ENCODE results near the gene GPR173.

GPR173 gene

DNA sequence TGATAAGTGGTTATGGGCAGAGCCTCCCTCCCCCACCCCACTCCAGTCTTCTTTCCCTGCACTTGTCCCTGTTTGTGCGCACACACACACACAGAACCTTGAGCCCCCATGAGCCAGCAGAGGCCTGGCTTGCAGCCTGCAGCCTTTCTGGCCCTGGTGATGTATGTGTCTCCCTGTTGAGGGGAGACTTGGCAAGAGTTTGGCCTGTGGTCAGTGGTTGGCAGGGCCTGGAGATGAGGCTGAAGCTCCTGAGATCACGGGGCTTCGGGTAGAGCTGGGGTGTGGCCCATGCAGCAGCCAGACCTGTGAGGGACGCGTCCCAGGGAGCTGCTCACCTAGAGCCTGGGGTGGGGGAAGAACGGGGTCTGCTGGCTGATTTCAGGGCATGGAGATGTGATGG is 2.3 kb downstream of the GPR173 start:
- no peak overlapping the region for H3K4me2 ChIP-seq (ENCODE audit: low read depth, low read length, poor library complexity, severe bottlenecking)

DNA sequence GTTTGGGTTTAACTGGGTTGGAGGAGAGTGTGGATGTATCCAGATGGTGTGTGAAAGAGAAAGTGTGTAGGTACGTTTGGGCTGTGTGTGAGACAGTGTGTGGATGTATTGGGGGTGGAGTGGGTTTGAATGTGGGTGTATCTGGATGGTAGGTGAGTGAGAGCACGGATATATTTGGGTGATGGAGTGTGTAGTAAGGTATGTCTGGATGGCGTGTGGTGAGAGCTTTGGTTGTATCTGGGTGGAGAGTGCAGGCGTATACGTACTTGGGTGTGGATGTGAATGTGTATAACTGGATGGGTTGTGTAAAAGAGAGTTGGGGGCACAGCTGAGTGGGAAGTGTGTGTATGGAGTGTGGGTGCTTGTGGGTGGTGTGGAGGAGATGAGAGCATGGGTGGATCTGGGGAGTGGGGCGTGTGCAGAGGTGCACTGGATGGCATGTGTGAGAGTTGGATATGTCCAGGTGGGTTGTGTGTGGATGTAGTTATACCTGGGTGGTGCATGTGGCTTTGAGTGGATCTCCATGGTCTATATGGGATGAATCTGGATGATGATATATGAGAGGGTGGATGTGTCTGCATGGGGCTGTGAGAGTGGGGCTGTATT is 6.8 kb downstream of the GPR173 start:
- no peaks in the 10 kb centered on the region for H3K27me3 ChIP-seq (ENCODE audit: low read length)
- H3K79me2 ChIP-seq (ENCODE audit: insufficient read depth, low read length): no peaks in the 10 kb centered on the region

More for the DNA sequence above, 2.3 kb downstream of the GPR173 start:
- H3F3A ChIP-seq (ENCODE audit: insufficient read depth): no peaks in the 10 kb centered on the region
- H3K27ac ChIP-seq (ENCODE audit: low read depth, low read length): no peak overlapping the region
- no peaks in the 10 kb centered on the region for H3K9me2 ChIP-seq (replicated peaks; ENCODE audit: insufficient read depth, low read length)
- H4K20me1 ChIP-seq (ENCODE audit: low read depth, low read length): no peaks in the 10 kb centered on the region
- H3K27me3 ChIP-seq (ENCODE audit: low read length): no peaks in the 10 kb centered on the region
- H3K9ac ChIP-seq (ENCODE audit: low read length): no peak overlapping the region
- TF ChIP-seq, protein P1, sequence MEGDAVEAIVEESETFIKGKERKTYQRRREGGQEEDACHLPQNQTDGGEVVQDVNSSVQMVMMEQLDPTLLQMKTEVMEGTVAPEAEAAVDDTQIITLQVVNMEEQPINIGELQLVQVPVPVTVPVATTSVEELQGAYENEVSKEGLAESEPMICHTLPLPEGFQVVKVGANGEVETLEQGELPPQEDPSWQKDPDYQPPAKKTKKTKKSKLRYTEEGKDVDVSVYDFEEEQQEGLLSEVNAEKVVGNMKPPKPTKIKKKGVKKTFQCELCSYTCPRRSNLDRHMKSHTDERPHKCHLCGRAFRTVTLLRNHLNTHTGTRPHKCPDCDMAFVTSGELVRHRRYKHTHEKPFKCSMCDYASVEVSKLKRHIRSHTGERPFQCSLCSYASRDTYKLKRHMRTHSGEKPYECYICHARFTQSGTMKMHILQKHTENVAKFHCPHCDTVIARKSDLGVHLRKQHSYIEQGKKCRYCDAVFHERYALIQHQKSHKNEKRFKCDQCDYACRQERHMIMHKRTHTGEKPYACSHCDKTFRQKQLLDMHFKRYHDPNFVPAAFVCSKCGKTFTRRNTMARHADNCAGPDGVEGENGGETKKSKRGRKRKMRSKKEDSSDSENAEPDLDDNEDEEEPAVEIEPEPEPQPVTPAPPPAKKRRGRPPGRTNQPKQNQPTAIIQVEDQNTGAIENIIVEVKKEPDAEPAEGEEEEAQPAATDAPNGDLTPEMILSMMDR (IDR thresholded peaks at IDR 0.05; ENCODE audit: insufficient read depth, low read length, poor library complexity, severe bottlenecking): no peak
- TF ChIP-seq EZH2phosphoT487 (conservative IDR thresholded peaks at IDR 0.05; ENCODE audit: low read length): no peak
- H3K4me3 ChIP-seq (ENCODE audit: insufficient read depth, low read length, poor library complexity, severe bottlenecking): no peak overlapping the region
- no peaks in the 10 kb centered on the region for H3K79me2 ChIP-seq (ENCODE audit: insufficient read depth, low read length)
- no peak overlapping the region for H2AFZ ChIP-seq (ENCODE audit: low read depth, low read length, severe bottlenecking)
- no peaks in the 10 kb centered on the region for H3K36me3 ChIP-seq (ENCODE audit: low read length)
- H3K9me3 ChIP-seq (ENCODE audit: insufficient read depth, low read length): no peaks in the 10 kb centered on the region

DNA sequence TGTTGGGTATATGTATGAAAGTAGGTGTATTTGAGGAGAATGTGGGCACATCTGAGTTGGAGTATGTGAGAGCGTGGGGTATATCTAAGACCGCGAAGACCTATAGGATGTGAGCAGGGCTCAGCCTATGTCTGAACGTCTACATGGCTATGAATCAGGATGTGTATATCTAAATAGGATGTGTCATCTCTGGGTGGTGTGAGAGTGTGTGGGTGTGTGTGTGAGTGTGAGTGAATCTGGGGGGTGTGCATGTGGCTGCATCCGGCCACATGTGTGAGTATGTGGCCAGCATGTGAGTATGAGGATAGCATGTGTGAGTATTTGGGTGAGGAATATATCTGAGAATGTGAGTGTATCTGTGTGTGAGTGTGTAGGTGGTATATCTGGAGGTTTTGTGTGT is 7.7 kb downstream of the GPR173 start:
- H4K20me1 ChIP-seq (ENCODE audit: low read depth, low read length): no peaks in the 10 kb centered on the region
- no peaks in the 10 kb centered on the region for H3K9me3 ChIP-seq (ENCODE audit: insufficient read depth, low read length)
- H3K27ac ChIP-seq (ENCODE audit: low read depth, low read length): no peak overlapping the region
- H3K4me2 ChIP-seq (ENCODE audit: low read depth, low read length, poor library complexity, severe bottlenecking): no peak overlapping the region
- no peak overlapping the region for H3K4me3 ChIP-seq (ENCODE audit: insufficient read depth, low read length, poor library complexity, severe bottlenecking)
- TF ChIP-seq, protein P1 (IDR thresholded peaks at IDR 0.05; ENCODE audit: insufficient read depth, low read length, poor library complexity, severe bottlenecking): no peak
- TF ChIP-seq EZH2phosphoT487 (conservative IDR thresholded peaks at IDR 0.05; ENCODE audit: low read length): no peak
- H3K27me3 ChIP-seq (ENCODE audit: low read length): no peaks in the 10 kb centered on the region
- H3K79me2 ChIP-seq (ENCODE audit: insufficient read depth, low read length): no peaks in the 10 kb centered on the region
- no peaks in the 10 kb centered on the region for H3K9me2 ChIP-seq (replicated peaks; ENCODE audit: insufficient read depth, low read length)
- H3K36me3 ChIP-seq (ENCODE audit: low read length): no peaks in the 10 kb centered on the region
- no peaks in the 10 kb centered on the region for H3F3A ChIP-seq (ENCODE audit: insufficient read depth)
- H2AFZ ChIP-seq (ENCODE audit: low read depth, low read length, severe bottlenecking): no peak overlapping the region
- H3K9ac ChIP-seq (ENCODE audit: low read length): no peak overlapping the region

More for the DNA sequence above, 6.8 kb downstream of the GPR173 start:
- H2AFZ ChIP-seq (ENCODE audit: low read depth, low read length, severe bottlenecking): no peak overlapping the region
- H3K4me3 ChIP-seq (ENCODE audit: insufficient read depth, low read length, poor library complexity, severe bottlenecking): no peak overlapping the region
- no peaks in the 10 kb centered on the region for H3F3A ChIP-seq (ENCODE audit: insufficient read depth)
- no peak for TF ChIP-seq EZH2phosphoT487 (conservative IDR thresholded peaks at IDR 0.05; ENCODE audit: low read length)
- H3K9ac ChIP-seq (ENCODE audit: low read length): no peak overlapping the region
- no peaks in the 10 kb centered on the region for H3K9me2 ChIP-seq (replicated peaks; ENCODE audit: insufficient read depth, low read length)
- no peaks in the 10 kb centered on the region for H3K9me3 ChIP-seq (ENCODE audit: insufficient read depth, low read length)
- H3K36me3 ChIP-seq (ENCODE audit: low read length): no peaks in the 10 kb centered on the region
- no peaks in the 10 kb centered on the region for H4K20me1 ChIP-seq (ENCODE audit: low read depth, low read length)
- no peak overlapping the region for H3K27ac ChIP-seq (ENCODE audit: low read depth, low read length)
- H3K4me2 ChIP-seq (ENCODE audit: low read depth, low read length, poor library complexity, severe bottlenecking): no peak overlapping the region

DNA sequence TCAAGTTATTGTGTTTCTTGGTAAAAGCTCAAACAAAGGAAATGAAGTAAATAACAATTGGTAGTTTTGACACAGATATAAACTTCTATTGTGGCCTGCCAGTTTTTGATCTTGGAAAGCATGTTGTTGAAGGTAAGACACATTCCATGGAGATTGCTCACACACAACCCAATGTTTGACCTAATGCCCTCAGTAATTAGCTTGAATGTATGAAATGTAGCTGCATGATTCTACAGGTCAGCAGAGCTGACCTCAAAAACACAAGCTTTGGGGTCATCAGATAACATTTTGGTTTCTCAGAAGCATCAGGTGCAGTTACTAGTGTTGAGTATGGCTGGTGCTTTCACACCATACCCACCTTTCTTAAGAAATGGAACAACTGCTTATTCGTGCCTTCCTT is 16.5 kb downstream of the GPR173 start:
- Histone ChIP-seq H3K9me3 (ENCODE audit: insufficient read depth, low read length) (no peaks in the 10 kb centered on the region), H3K9me2 (replicated peaks; ENCODE audit: insufficient read depth, low read length) (no peaks in the 10 kb centered on the region), H3K79me2 (ENCODE audit: insufficient read depth, low read length) (no peaks in the 10 kb centered on the region), H3K4me3 (ENCODE audit: insufficient read depth, low read length, poor library complexity, severe bottlenecking) (no peak overlapping the region), H3K27me3 (ENCODE audit: low read length) (no peaks in the 10 kb centered on the region), H4K20me1 (ENCODE audit: low read depth, low read length) (no peaks in the 10 kb centered on the region), H3F3A (ENCODE audit: insufficient read depth) (no peaks in the 10 kb centered on the region), H3K4me2 (ENCODE audit: low read depth, low read length, poor library complexity, severe bottlenecking) (no peak overlapping the region), H2AFZ (ENCODE audit: low read depth, low read length, severe bottlenecking) (no peak overlapping the region), H3K9ac (ENCODE audit: low read length) (no peak overlapping the region), H3K36me3 (ENCODE audit: low read length) (no peaks in the 10 kb centered on the region), H3K27ac (ENCODE audit: low read depth, low read length) (no peak overlapping the region)
- TF ChIP-seq, protein P1 (IDR thresholded peaks at IDR 0.05; ENCODE audit: insufficient read depth, low read length, poor library complexity, severe bottlenecking): no peak
- no peak for TF ChIP-seq EZH2phosphoT487 (conservative IDR thresholded peaks at IDR 0.05; ENCODE audit: low read length)

Data from SU-DHL-6 (cell line).